ENCODE data around the gene LZTFL1. TPM values are rescaled to one million over a fixed set of nuclear protein-coding genes. Genes with fewer than 3 reads are reported as not detected.
"Not testable (repeated sequence)": the region's sequence is repeated elsewhere in the genome, so short reads cannot be mapped to it uniquely, and the experiment has no call there.

The LZTFL1 gene
- total RNA-seq, 1 donor from 2014 or later, result 17.6 TPM

GRCh38 chr3:45864760-45865519 is 23.0 kb upstream of the LZTFL1 start:
- peaks cover 32% of the 10 kb centered on the region for H3K27me3 Mint-ChIP-seq (ENCODE audit: low read depth)
- H3K4me3 Mint-ChIP-seq, result no peak overlapping the region
- peaks cover 4% of the 10 kb centered on the region for H3K9me3 Mint-ChIP-seq
- H3K4me1 Mint-ChIP-seq, result no peaks in the 10 kb centered on the region
- no peak for DNase-seq (ENCODE audit: low read depth, low spot score)
- no peak overlapping the region for H3K27ac Mint-ChIP-seq (ENCODE audit: unreplicated experiment)
- TF ChIP-seq, protein P1, sequence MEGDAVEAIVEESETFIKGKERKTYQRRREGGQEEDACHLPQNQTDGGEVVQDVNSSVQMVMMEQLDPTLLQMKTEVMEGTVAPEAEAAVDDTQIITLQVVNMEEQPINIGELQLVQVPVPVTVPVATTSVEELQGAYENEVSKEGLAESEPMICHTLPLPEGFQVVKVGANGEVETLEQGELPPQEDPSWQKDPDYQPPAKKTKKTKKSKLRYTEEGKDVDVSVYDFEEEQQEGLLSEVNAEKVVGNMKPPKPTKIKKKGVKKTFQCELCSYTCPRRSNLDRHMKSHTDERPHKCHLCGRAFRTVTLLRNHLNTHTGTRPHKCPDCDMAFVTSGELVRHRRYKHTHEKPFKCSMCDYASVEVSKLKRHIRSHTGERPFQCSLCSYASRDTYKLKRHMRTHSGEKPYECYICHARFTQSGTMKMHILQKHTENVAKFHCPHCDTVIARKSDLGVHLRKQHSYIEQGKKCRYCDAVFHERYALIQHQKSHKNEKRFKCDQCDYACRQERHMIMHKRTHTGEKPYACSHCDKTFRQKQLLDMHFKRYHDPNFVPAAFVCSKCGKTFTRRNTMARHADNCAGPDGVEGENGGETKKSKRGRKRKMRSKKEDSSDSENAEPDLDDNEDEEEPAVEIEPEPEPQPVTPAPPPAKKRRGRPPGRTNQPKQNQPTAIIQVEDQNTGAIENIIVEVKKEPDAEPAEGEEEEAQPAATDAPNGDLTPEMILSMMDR (conservative IDR thresholded peaks at IDR 0.05), result no peak
- no peaks in the 10 kb centered on the region for H3K36me3 Mint-ChIP-seq (ENCODE audit: low read depth)

DNA sequence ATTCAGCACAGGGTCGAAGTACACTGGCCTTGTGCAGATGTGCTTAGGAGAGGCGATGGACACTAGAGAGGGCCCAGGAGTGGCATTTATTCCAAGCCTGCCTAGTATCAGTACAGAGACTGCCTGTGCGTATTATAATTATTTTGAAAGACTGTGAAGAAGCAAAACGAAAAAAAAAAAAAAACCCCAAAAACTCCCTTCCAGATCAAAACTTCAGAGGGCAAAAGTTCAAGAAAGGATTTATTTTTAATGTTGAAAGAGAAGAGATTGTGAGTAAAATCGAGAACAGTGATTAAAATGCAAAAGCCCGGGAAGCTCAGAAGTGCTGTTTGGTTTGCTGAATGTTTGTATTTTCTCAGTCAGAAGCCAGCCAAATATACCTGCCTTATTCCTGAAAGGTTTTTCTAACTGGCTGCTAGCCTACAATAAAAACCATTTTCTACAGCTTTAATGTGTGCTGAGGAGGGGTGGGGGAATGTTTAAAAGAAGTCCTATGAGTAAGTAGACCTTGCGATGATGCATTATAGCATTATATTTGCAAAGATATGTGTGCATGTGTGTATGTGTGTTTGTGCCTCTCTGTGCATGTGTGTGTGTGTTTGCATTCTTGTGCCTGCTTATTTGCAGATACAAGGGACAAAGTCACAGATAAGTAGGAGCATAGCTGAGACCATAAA is 19.3 kb upstream of the LZTFL1 start:
- H3K4me1 Mint-ChIP-seq, result no peaks in the 10 kb centered on the region

DNA sequence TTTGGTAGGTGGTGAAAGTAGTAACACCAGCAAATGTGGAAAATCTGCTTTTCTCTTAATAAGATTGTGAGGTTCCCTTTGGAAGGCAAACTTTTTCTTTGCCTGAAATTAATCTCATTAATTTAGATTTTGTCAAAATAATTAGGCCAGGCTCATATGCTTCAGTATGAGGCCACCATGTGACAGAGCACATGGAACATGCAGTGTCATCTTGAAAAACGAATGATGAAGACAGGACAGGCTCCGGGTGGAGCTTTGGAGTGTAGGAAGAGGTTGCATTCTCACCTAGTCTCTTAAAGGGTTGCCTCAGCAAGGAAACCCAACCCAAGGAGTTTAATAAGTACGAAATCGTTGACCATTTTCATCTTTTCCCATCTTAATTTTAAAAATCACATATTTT is 18.6 kb upstream of the LZTFL1 start:
- Mint-ChIP-seq H3K36me3 (ENCODE audit: low read depth) (no peaks in the 10 kb centered on the region), H3K4me1 (no peaks in the 10 kb centered on the region), H3K9me3 (peaks cover 7% of the 10 kb centered on the region), H3K27ac (ENCODE audit: unreplicated experiment) (no peak overlapping the region), H3K4me3 (no peak overlapping the region), H3K27me3 (ENCODE audit: low read depth) (peaks cover 25% of the 10 kb centered on the region)
- no peak for DNase-seq (ENCODE audit: low read depth, low spot score)
- TF ChIP-seq, protein P1 (conservative IDR thresholded peaks at IDR 0.05), result no peak

More for the DNA sequence above, 19.3 kb upstream of the LZTFL1 start:
- no peaks in the 10 kb centered on the region for H3K36me3 Mint-ChIP-seq (ENCODE audit: low read depth)
- peaks cover 26% of the 10 kb centered on the region for H3K27me3 Mint-ChIP-seq (ENCODE audit: low read depth)
- H3K9me3 Mint-ChIP-seq, result peaks cover 6% of the 10 kb centered on the region
- TF ChIP-seq, protein P1 (conservative IDR thresholded peaks at IDR 0.05), result no peak
- no peak overlapping the region for H3K4me3 Mint-ChIP-seq
- DNase-seq (ENCODE audit: low read depth, low spot score), result no peak
- no peak overlapping the region for H3K27ac Mint-ChIP-seq (ENCODE audit: unreplicated experiment)

DNA sequence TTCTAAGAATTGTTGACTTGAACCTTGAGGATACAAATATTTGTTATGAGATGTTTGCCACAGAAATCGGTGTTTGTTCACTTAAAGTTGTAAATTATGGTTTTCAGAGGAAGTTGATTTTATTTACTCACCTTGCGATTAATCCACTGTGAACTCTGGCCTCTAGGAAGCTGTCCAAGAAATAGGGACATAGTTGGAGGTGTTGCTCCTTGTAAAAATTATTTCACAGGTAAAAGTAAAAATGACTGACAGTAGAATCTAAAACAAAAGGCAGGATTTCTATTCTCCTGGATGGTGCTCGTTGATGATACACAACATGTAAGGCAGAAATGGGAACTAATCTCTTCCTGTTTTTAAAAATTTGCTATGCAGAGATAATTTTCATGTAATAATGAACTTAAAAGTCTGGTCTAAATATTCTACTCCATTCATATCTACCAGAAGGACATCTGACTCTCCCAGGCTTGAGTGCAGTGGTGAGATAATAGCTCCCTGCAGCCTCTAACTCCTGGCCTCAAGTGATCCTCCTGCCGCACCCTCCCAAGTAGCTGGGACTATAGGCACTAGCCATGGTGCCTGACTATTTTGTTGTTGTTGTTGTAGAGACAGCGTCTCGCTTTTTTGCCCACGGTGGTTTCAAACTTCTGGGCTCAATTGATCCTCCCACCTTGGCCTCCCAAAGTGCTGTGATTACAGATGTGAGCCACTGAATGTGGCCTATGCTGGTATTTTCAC is 17.1 kb upstream of the LZTFL1 start:
- TF ChIP-seq, protein P1 (conservative IDR thresholded peaks at IDR 0.05), result no peak
- H3K4me1 Mint-ChIP-seq, result no peaks in the 10 kb centered on the region
- peaks cover 32% of the 10 kb centered on the region for H3K27me3 Mint-ChIP-seq (ENCODE audit: low read depth)
- H3K9me3 Mint-ChIP-seq, result peaks cover 7% of the 10 kb centered on the region
- no peak overlapping the region for H3K4me3 Mint-ChIP-seq
- no peak for DNase-seq (ENCODE audit: low read depth, low spot score)
- H3K27ac Mint-ChIP-seq (ENCODE audit: unreplicated experiment), result no peak overlapping the region
- no peaks in the 10 kb centered on the region for H3K36me3 Mint-ChIP-seq (ENCODE audit: low read depth)

- H3K4me3 Mint-ChIP-seq; H3K9me3 Mint-ChIP-seq; DNase-seq (ENCODE audit: low read depth, low spot score); H3K4me1 Mint-ChIP-seq; H3K36me3 Mint-ChIP-seq (ENCODE audit: low read depth); H3K27ac Mint-ChIP-seq (ENCODE audit: unreplicated experiment): not testable (repeated sequence)
- peaks cover 46% of the 10 kb centered on the region for H3K27me3 Mint-ChIP-seq (ENCODE audit: low read depth)
Measured at GRCh38 chr3:45857024-45857423, 15.1 kb upstream of the LZTFL1 start.

DNA sequence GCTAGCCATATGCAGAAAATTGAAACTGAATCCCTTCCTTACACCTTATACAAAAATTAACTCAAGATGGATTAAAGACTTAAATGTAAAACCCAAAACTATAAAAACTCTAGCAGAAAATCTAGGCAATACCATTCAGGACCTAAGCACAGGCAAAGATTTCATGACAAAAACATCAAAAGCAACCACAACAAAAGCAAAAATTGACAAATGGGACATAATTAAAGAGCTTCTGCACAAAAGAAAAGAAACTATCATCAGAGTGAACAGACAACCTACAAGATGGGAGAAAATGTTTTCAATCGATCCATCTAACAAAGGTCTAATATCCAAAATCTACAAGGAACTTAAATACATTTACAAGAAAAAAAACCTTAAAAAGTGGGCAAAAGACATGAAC is 14.4 kb upstream of the LZTFL1 start:
- peaks cover 45% of the 10 kb centered on the region for H3K27me3 Mint-ChIP-seq (ENCODE audit: low read depth)
- H3K4me3 Mint-ChIP-seq, H3K9me3 Mint-ChIP-seq: not testable (repeated sequence)

More for the DNA sequence above, 14.4 kb upstream of the LZTFL1 start:
- DNase-seq (ENCODE audit: low read depth, low spot score); H3K27ac Mint-ChIP-seq (ENCODE audit: unreplicated experiment); H3K36me3 Mint-ChIP-seq (ENCODE audit: low read depth); H3K4me1 Mint-ChIP-seq: not testable (repeated sequence)
